Lower lobe of right lung (tissue), 2 donors: ENCODE data around the gene COL4A1. TPM values are rescaled to one million over a fixed set of nuclear protein-coding genes. Genes with fewer than 3 reads are reported as not detected.

Experiments
- ATAC-seq, 2 donors: fragments of 200-7000 bp; cut with Tn5 transposase; one replicate each; pipeline ENCODE4 v1.9.1; 2020 to 2022; ENCODE audit warnings: mild to moderate bottlenecking in 2 of 2, moderate library complexity in 2 of 2
- DNase-seq: peaks from one replicate; pipeline ENCODE4 v3.0.0-alpha.2; 2020
- H3K27ac ChIP-seq: fragments of 200-600 bp; one replicate; pipeline ENCODE4 v1.8.0; 2022
- H3K27me3 ChIP-seq: fragments of 200-600 bp; one replicate; pipeline ENCODE4 v1.8.0; 2022; ENCODE audit warnings: low read depth
- H3K36me3 ChIP-seq: fragments of 200-600 bp; one replicate; pipeline ENCODE4 v1.8.0; 2022; ENCODE audit warnings: mild to moderate bottlenecking
- H3K4me1 ChIP-seq: fragments of 200-600 bp; one replicate; pipeline ENCODE4 v1.8.0; 2022
- H3K4me3 ChIP-seq: fragments of 200-600 bp; one replicate; pipeline ENCODE4 v1.8.0; 2022; ENCODE audit warnings: mild to moderate bottlenecking
- H3K9me3 ChIP-seq: fragments of 200-600 bp; one replicate; pipeline ENCODE4 v1.8.0; 2022
- CTCF ChIP-seq: fragments of 200-600 bp; IDR thresholded peaks from one replicate; pipeline ENCODE4 v1.8.0; 2022; ENCODE audit warnings: antibody characterized with exemption, mild to moderate bottlenecking
- intact Hi-C: fragments of 100-400 bp; cut with DNase I; formaldehyde crosslinking; loops from one replicate; pipeline ENCODE4 v1.11.0; 2022
- total RNA-seq: library from RNA; stranded (reverse); fragmentation: NEBNext Ultra II Directional; extraction: Animal tissue kit (Norgen Biotek cat#: 25700); gene quantifications from one replicate; pipeline ENCODE4 v1.2.1, GENCODE V29; 2021
- donor health status: DM: no; HTN: yes; CAD: no; lungs with severe emphysema.

The COL4A1 gene
- total RNA-seq, 1 donor from 2014 or later, result 161 TPM

- no peaks in the 10 kb centered on the region for H3K9me3 ChIP-seq
- H3K27me3 ChIP-seq, result no peaks in the 10 kb centered on the region
- DNase-seq (no peak), ATAC-seq (peak; percentile 70 to 72)
- peak overlapping the region; percentile 23 for H3K4me3 ChIP-seq
- intact Hi-C loops, result no loop called here
- no peaks in the 10 kb centered on the region for H3K36me3 ChIP-seq
- TF ChIP-seq CTCF, result no peak
- H3K4me1 ChIP-seq, result peaks cover 31% of the 10 kb centered on the region
- peak overlapping the region; percentile 66 for H3K27ac ChIP-seq
Measured at GRCh38 chr13:110126391-110126961, 180.5 kb downstream of the COL4A1 start.

GRCh38 chr13:110125613-110126272, 181.2 kb downstream of the COL4A1 start:
- H3K27ac ChIP-seq, result peak overlapping the region; percentile 66

GRCh38 chr13:110125157-110125556, 181.8 kb downstream of the COL4A1 start:
- intact Hi-C loops, result no loop called here
- Histone ChIP-seq H3K27me3 (no peaks in the 10 kb centered on the region), H3K27ac (no peak overlapping the region)

More at GRCh38 chr13:110125613-110126272, 181.2 kb downstream of the COL4A1 start:
- TF ChIP-seq CTCF, result no peak
- Histone ChIP-seq H3K36me3 (no peaks in the 10 kb centered on the region), H3K4me1 (peaks cover 31% of the 10 kb centered on the region), H3K4me3 (no peak overlapping the region), H3K27me3 (no peaks in the 10 kb centered on the region), H3K9me3 (no peaks in the 10 kb centered on the region)
- intact Hi-C loops, result no loop called here
- no peak for ATAC-seq
- no peak for DNase-seq

GRCh38 chr13:110124201-110124940, 182.6 kb downstream of the COL4A1 start:
- Histone ChIP-seq H3K27ac (no peak overlapping the region), H3K27me3 (no peaks in the 10 kb centered on the region), H3K9me3 (no peaks in the 10 kb centered on the region), H3K36me3 (no peaks in the 10 kb centered on the region), H3K4me3 (no peak overlapping the region), H3K4me1 (peaks cover 31% of the 10 kb centered on the region)
- ATAC-seq (no peak), DNase-seq (no peak)
- no peak for TF ChIP-seq CTCF
- intact Hi-C loops, result no loop called here

More at GRCh38 chr13:110125157-110125556, 181.8 kb downstream of the COL4A1 start:
- DNase-seq (no peak), ATAC-seq (no peak)
- Histone ChIP-seq H3K9me3 (no peaks in the 10 kb centered on the region), H3K36me3 (no peaks in the 10 kb centered on the region), H3K4me1 (peaks cover 31% of the 10 kb centered on the region), H3K4me3 (no peak overlapping the region)
- TF ChIP-seq CTCF, result no peak

GRCh38 chr13:110123041-110123809, 183.7 kb downstream of the COL4A1 start:
- DNase-seq, result no peak
- Histone ChIP-seq H3K9me3 (no peaks in the 10 kb centered on the region), H3K27me3 (peaks cover 4% of the 10 kb centered on the region), H3K27ac (no peak overlapping the region), H3K4me3 (no peak overlapping the region), H3K36me3 (no peaks in the 10 kb centered on the region), H3K4me1 (peaks cover 30% of the 10 kb centered on the region)
- ATAC-seq, result no peak
- intact Hi-C loops, result no loop called here
- TF ChIP-seq CTCF, result no peak
